ENCODE results near the gene PHC1.

GRCh38 chr12:8968761-8969160 is 54.5 kb downstream of the PHC1 start:
- TF ChIP-seq CTCF (IDR thresholded peaks at IDR 0.05) (no peak), POLR2A (IDR thresholded peaks at IDR 0.05) (no peak)

All from heart left ventricle (tissue), 13 donors.